ENCODE data around the gene NFASC. TPM values are rescaled to one million over a fixed set of nuclear protein-coding genes. Genes with fewer than 3 reads are reported as not detected.

NFASC gene
- total RNA-seq, 2 experiments from 2014 or later: not detected

DNA sequence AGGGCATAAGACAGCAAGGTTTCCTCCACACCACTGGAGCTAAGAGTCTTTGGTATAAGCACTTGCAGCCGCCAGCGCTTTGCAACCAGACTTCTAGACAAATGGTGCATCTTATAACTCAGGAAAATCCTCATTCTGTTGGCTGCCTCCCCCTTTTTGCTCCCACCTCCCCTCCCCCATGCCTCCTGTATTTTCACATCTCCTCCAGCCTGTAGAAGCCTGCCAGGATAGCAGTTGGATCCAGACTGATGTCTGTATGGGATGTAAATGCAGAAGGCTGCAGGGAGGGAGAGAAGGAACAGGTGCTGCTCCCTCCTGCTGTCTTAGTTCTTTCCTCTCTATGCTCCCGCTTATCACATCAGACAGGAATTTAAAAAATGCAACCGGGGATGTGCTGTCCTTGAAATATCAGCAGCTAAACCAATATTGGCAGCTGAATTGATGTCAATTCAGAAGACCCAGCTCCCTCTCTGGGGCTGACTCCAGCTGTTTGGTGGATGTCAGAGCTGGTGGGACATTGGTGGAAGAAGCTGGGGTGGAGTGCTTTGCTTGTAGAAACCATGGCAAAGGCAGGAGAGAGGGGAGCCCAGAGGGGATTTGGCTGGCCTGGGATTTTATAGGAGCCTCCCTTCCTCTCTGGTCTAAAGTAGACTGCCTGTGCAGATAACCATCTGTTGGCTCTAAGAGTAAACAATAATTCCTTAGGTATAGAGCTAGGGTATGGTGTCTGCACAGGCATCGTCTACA lies 53.5 kb downstream of the NFASC start:
- no peak for DNase-seq
- no peak for ATAC-seq (ENCODE audit: poor library complexity)
- H3K4me3 ChIP-seq (ENCODE audit: low read length): no peak overlapping the region
- intact Hi-C loops (cut with DNase I, micrococcal nuclease): no loop called here
- Mint-ChIP-seq H3K36me3 (ENCODE audit: low read depth) (no peaks in the 10 kb centered on the region), H3K27me3 (peaks cover 45% of the 10 kb centered on the region), H3K4me3 (no peak overlapping the region), H3K27ac (no peak overlapping the region), H3K9me3 (no peaks in the 10 kb centered on the region), H3K4me1 (ENCODE audit: low read depth) (no peaks in the 10 kb centered on the region)
- H3K36me3 ChIP-seq (ENCODE audit: insufficient read depth, low read length): no peaks in the 10 kb centered on the region
- ChIA-PET CTCF (no interaction called here), POLR2A (no interaction called here)
- H3K9me3 ChIP-seq (ENCODE audit: control insufficient read depth in 1 of 2, insufficient read depth in 1 of 2, low read length in 2 of 2): no peaks in the 10 kb centered on the region
- no peaks in the 10 kb centered on the region for H3K4me1 ChIP-seq (ENCODE audit: insufficient read depth, low read length)
- TF ChIP-seq, protein P1, sequence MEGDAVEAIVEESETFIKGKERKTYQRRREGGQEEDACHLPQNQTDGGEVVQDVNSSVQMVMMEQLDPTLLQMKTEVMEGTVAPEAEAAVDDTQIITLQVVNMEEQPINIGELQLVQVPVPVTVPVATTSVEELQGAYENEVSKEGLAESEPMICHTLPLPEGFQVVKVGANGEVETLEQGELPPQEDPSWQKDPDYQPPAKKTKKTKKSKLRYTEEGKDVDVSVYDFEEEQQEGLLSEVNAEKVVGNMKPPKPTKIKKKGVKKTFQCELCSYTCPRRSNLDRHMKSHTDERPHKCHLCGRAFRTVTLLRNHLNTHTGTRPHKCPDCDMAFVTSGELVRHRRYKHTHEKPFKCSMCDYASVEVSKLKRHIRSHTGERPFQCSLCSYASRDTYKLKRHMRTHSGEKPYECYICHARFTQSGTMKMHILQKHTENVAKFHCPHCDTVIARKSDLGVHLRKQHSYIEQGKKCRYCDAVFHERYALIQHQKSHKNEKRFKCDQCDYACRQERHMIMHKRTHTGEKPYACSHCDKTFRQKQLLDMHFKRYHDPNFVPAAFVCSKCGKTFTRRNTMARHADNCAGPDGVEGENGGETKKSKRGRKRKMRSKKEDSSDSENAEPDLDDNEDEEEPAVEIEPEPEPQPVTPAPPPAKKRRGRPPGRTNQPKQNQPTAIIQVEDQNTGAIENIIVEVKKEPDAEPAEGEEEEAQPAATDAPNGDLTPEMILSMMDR (IDR thresholded peaks at IDR 0.05): no peak
- H3K27ac ChIP-seq (ENCODE audit: low read depth in 1 of 2, low read length in 2 of 2): no peak overlapping the region
- peaks cover 4 to 11% of the 10 kb centered on the region in 2 experiments for H3K27me3 ChIP-seq (ENCODE audit: control insufficient read depth in 1 of 2, insufficient read depth in 2 of 2, low read length in 2 of 2)

DNA sequence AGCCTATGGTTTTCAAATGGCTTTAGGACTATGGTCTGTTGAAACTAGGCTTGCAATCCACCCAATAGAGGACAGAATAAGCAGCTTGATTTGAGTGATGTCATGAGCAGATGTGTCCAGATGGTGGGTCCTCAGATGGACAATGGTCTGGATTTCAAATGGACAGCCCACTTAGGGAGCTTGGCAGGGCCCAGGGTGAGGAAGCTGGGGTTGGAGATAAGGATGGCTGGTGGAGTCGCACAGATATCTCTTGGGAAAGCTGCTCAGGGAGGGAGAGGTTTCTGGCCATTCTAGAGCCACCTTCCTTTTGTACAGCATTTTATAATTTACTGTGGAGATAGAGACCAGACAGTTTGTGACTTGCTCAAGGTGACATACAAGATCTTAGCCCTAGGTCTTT lies 55.0 kb downstream of the NFASC start:
- Mint-ChIP-seq H3K36me3 (ENCODE audit: low read depth) (no peaks in the 10 kb centered on the region), H3K27me3 (peaks cover 37% of the 10 kb centered on the region), H3K4me3 (no peak overlapping the region), H3K9me3 (no peaks in the 10 kb centered on the region), H3K4me1 (ENCODE audit: low read depth) (no peaks in the 10 kb centered on the region), H3K27ac (no peak overlapping the region)
- intact Hi-C loops (cut with DNase I, micrococcal nuclease): no loop called here
- no peak for DNase-seq
- ATAC-seq (ENCODE audit: poor library complexity): no peak
- no peak overlapping the region for H3K4me3 ChIP-seq (ENCODE audit: low read length)
- POLR2A ChIA-PET: no interaction called here
- H3K4me1 ChIP-seq (ENCODE audit: insufficient read depth, low read length): no peaks in the 10 kb centered on the region
- H3K27me3 ChIP-seq (ENCODE audit: control insufficient read depth in 1 of 2, insufficient read depth in 2 of 2, low read length in 2 of 2): peaks cover 7 to 11% of the 10 kb centered on the region in 2 experiments
- no peaks in the 10 kb centered on the region for H3K36me3 ChIP-seq (ENCODE audit: insufficient read depth, low read length)
- TF ChIP-seq, protein P1 (IDR thresholded peaks at IDR 0.05): no peak
- CTCF ChIA-PET: no interaction called here
- no peak overlapping the region for H3K27ac ChIP-seq (ENCODE audit: low read depth in 1 of 2, low read length in 2 of 2)
- H3K9me3 ChIP-seq (ENCODE audit: control insufficient read depth in 1 of 2, insufficient read depth in 1 of 2, low read length in 2 of 2): no peaks in the 10 kb centered on the region

DNA sequence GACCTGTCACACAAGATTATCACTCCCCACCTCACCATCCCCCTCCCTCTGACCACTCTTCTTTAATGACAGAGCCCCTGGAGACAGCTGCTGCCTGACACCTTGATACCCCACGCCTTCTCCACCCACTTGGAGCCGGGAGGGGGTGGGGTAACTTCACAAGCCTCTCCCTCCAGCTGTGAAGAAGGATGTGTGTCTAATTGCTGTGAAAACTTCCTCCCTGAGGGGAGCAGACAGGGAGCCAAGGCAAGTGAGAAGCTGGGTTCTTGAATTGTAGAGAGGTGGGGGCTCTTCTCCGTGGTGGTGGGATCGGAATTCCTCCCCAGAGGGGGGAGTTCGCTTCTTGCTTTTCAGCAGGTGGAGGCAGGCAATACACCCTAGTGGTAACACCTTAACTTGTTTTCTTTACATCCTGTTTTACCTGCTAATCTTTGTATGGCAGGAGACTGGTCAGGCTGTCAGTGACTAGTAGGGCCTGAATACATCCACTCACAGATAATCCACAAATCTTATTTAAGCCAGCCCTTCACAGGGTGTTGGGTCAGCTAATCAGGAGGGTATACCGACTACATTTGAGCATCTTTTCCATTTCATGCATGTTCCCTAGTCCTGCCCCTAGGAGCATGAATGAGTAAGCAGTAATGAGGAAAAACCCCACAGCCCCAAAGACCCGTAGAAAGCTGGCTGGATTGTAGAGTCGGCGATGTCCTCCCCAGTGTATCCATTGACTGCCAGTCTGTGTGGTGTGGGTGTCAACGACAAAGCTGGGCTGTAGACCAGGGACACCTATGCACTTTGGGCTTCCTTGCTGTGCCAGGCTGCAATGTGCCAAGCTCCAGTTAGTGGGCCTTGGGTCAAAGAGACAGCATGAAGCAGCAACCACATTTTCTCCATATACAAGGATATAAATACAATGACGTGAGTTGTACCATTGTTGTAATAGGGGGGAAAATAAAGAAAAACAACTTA lies 57.3 kb downstream of the NFASC start:
- intact Hi-C loops (cut with DNase I, micrococcal nuclease): no loop called here
- no peak overlapping the region for H3K27ac Mint-ChIP-seq
- H3K27me3 Mint-ChIP-seq: peaks cover 32% of the 10 kb centered on the region
- no peak overlapping the region for H3K4me3 Mint-ChIP-seq
- CTCF ChIA-PET: no interaction called here
- Histone ChIP-seq H3K36me3 (ENCODE audit: insufficient read depth, low read length) (no peaks in the 10 kb centered on the region), H3K27me3 (ENCODE audit: control insufficient read depth in 1 of 2, insufficient read depth in 2 of 2, low read length in 2 of 2) (peaks cover 7 to 14% of the 10 kb centered on the region in 2 experiments), H3K4me1 (ENCODE audit: insufficient read depth, low read length) (no peaks in the 10 kb centered on the region), H3K9me3 (ENCODE audit: control insufficient read depth in 1 of 2, insufficient read depth in 1 of 2, low read length in 2 of 2) (no peaks in the 10 kb centered on the region), H3K27ac (ENCODE audit: low read depth in 1 of 2, low read length in 2 of 2) (no peak overlapping the region), H3K4me3 (ENCODE audit: low read length) (no peak overlapping the region)
- H3K9me3 Mint-ChIP-seq: no peaks in the 10 kb centered on the region
- no peaks in the 10 kb centered on the region for H3K4me1 Mint-ChIP-seq (ENCODE audit: low read depth)
- no peaks in the 10 kb centered on the region for H3K36me3 Mint-ChIP-seq (ENCODE audit: low read depth)
- no peak for ATAC-seq (ENCODE audit: poor library complexity)
- TF ChIP-seq, protein P1 (IDR thresholded peaks at IDR 0.05): no peak
- POLR2A ChIA-PET: no interaction called here
- DNase-seq: no peak
